ENCODE results near the gene IL15RA. TPM values are rescaled to one million over a fixed set of nuclear protein-coding genes. Genes with fewer than 3 reads are reported as not detected.

Gene IL15RA
- total and polyA plus RNA-seq, 2 donors (not counting 1 experiment from before 2014, with no cell fraction given): 9.3 to 9.6 TPM

DNA sequence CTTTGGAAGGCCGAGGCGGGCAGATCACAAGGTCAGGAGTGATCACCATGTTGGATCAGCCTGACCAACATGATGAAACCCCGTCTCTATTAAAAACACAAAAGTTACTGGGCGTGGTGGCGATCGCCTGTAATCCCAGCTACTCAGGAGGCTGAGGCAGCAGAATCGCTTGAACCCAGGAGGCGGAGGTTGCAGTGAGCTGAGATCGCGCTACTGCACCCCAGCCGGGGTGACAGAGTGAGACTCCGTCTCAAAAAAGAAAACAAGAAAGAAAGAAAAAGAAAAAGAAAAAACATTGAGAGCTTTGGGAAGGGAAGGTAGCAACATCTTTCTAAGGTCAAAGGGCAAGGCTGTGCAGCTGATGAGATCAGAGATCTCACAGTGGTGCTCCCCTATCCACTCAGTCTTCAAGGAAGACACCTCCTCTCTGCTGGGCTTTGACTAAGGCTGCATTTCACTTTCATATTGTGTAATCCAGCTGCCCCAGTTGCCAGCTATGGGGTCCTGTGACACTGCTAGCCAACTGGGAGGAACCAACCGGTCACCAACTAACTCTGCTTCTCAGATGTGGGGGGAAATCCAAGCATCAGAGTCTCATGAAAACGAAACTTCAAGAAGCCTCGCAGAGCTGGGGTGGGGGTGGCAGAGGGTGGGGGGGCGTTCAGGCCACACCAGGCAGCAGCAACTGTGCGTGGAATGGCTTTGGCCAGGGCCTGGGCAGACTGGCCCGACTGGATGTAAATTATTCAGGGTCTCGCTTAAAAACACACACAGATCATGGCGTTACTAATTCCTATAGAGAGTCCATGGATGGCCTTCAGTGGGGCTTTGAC, 1.5 kb downstream of the IL15RA start:
- Mint-ChIP-seq H3K9me3 (ENCODE audit: insufficient read depth) (no peaks in the 10 kb centered on the region), H3K4me3 (peak overlapping the region; percentile 90), H3K27me3 (no peaks in the 10 kb centered on the region), H3K4me1 (peaks cover 43% of the 10 kb centered on the region), H3K27ac (peak overlapping the region; percentile 95)
- H3K9me3 ChIP-seq (ENCODE audit: control extremely low read depth in 1 of 3, control insufficient read depth in 2 of 3, insufficient read depth in 1 of 3, low read length in 2 of 3): no peaks in the 10 kb centered on the region
- H3K27ac ChIP-seq (ENCODE audit: low read length in 2 of 2): peak overlapping the region; percentile 55 to 75
- H2AFZ ChIP-seq (ENCODE audit: insufficient read depth, low read depth, low read length, poor library complexity, severe bottlenecking): peak overlapping the region; percentile 96
- CTCF ChIA-PET: interaction anchor here (0.6 to 3.0 kb wide), 5 partner anchors 21 to 111 kb away, joined by 3 to 16 read pairs (median 4); no protein-coding TSS in a partner anchor
- peak; percentile 85 for DNase-seq
- whole genome bisulfite sequencing (ENCODE audit: insufficient coverage): 52% methylated on average over 18 of the region's 20 CpGs
- POLR2A ChIA-PET: interaction anchor here (0.5 to 1.4 kb wide), 7 partner anchors 21 to 171 kb away, joined by 3 to 9 read pairs (median 5); partner anchors contain the start of genes ANKRD16 and FBH1
- H3K36me3 ChIP-seq (replicated peaks in 1 of 2; ENCODE audit: control extremely low read depth in 1 of 2, control insufficient read depth in 1 of 2, extremely low read depth in 1 of 2, insufficient read depth in 2 of 2, low read length in 1 of 2): no peaks in the 10 kb centered on the region
- peak overlapping the region; percentile 17 to 96 (median 93) for H3K4me3 ChIP-seq (ENCODE audit: control extremely low read depth in 1 of 5, extremely low read depth in 1 of 5, insufficient read depth in 1 of 5, low read depth in 2 of 5, low read length in 4 of 5)
- peak overlapping the region; percentile 95 for H3K4me2 ChIP-seq (replicated peaks; ENCODE audit: low read depth, low read length, poor library complexity, severe bottlenecking)
- H3K79me2 ChIP-seq (ENCODE audit: control insufficient read depth, insufficient read depth, low read length): peaks cover 32% of the 10 kb centered on the region
- no peaks in the 10 kb centered on the region for H3K27me3 ChIP-seq (replicated peaks in 1 of 4; ENCODE audit: control extremely low read depth in 1 of 4, control insufficient read depth in 3 of 4, insufficient read depth in 4 of 4, low read length in 3 of 4)
- peaks cover 16 to 40% of the 10 kb centered on the region in 2 donors for H3K4me1 ChIP-seq (ENCODE audit: control insufficient read depth in 2 of 2, insufficient read depth in 2 of 2, low read length in 2 of 2)
- TF ChIP-seq, protein P1, sequence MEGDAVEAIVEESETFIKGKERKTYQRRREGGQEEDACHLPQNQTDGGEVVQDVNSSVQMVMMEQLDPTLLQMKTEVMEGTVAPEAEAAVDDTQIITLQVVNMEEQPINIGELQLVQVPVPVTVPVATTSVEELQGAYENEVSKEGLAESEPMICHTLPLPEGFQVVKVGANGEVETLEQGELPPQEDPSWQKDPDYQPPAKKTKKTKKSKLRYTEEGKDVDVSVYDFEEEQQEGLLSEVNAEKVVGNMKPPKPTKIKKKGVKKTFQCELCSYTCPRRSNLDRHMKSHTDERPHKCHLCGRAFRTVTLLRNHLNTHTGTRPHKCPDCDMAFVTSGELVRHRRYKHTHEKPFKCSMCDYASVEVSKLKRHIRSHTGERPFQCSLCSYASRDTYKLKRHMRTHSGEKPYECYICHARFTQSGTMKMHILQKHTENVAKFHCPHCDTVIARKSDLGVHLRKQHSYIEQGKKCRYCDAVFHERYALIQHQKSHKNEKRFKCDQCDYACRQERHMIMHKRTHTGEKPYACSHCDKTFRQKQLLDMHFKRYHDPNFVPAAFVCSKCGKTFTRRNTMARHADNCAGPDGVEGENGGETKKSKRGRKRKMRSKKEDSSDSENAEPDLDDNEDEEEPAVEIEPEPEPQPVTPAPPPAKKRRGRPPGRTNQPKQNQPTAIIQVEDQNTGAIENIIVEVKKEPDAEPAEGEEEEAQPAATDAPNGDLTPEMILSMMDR (IDR thresholded peaks at IDR 0.05): no peak
- no peak for TF ChIP-seq EZH2 (IDR thresholded peaks at IDR 0.05; ENCODE audit: borderline replicate concordance, insufficient read depth, low read depth, low read length, poor library complexity, severe bottlenecking)
- H3K9ac ChIP-seq (ENCODE audit: low read length): peak overlapping the region; percentile 94
- intact Hi-C loops (cut with micrococcal nuclease): loop anchor here (2.0 to 10.0 kb wide), 5 partner anchors 39 to 1499 kb away; partner anchors contain the start of genes GDI2 and TASOR2
- no peaks in the 10 kb centered on the region for H4K20me1 ChIP-seq (ENCODE audit: control insufficient read depth, insufficient read depth, low read length, poor library complexity, severe bottlenecking)
- peak; percentile 43 for ATAC-seq (ENCODE audit: low read depth)

DNA sequence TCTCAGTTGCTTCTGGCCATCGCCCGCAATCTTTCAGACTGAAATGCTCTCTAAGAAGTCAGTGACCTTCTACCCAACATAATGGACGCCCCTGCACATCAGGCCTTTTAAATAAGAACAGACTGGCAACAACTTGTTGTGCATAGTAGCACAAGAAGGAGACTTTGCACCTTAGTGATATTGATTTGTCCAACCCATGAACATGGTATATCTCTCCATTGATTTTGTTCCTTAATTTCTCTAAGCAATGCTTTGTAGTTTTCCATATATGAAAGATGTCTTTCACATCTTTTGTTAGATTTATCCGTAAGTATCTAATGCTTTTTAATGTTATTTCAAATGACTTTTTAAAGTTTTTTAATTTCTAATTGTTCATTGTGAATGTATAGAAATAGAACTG, 4.3 kb downstream of the IL15RA start:
- no peaks in the 10 kb centered on the region for H3K36me3 ChIP-seq (replicated peaks in 1 of 2; ENCODE audit: control extremely low read depth in 1 of 2, control insufficient read depth in 1 of 2, extremely low read depth in 1 of 2, insufficient read depth in 2 of 2, low read length in 1 of 2)
- Mint-ChIP-seq H3K9me3 (ENCODE audit: insufficient read depth) (no peaks in the 10 kb centered on the region), H3K4me3 (no peak overlapping the region), H3K4me1 (peaks cover 44% of the 10 kb centered on the region), H3K27ac (no peak overlapping the region), H3K27me3 (no peaks in the 10 kb centered on the region)
- ChIA-PET CTCF (no interaction called here), POLR2A (no interaction called here)
- no peak overlapping the region for H3K4me3 ChIP-seq (ENCODE audit: control extremely low read depth in 1 of 5, extremely low read depth in 1 of 5, insufficient read depth in 1 of 5, low read depth in 2 of 5, low read length in 4 of 5)
- peaks cover 54% of the 10 kb centered on the region for H3K79me2 ChIP-seq (ENCODE audit: control insufficient read depth, insufficient read depth, low read length)
- ATAC-seq (ENCODE audit: low read depth) (no peak), DNase-seq (no peak)
- 54% methylated on average over 3 of the region's 4 CpGs for WGBS (ENCODE audit: insufficient coverage)
- H3K9me3 ChIP-seq (ENCODE audit: control extremely low read depth in 1 of 3, control insufficient read depth in 2 of 3, insufficient read depth in 1 of 3, low read length in 2 of 3): no peaks in the 10 kb centered on the region
- H3K27me3 ChIP-seq (replicated peaks in 1 of 4; ENCODE audit: control extremely low read depth in 1 of 4, control insufficient read depth in 3 of 4, insufficient read depth in 4 of 4, low read length in 3 of 4): no peaks in the 10 kb centered on the region
- TF ChIP-seq, protein P1 (IDR thresholded peaks at IDR 0.05): no peak
- TF ChIP-seq EZH2 (IDR thresholded peaks at IDR 0.05; ENCODE audit: borderline replicate concordance, insufficient read depth, low read depth, low read length, poor library complexity, severe bottlenecking): no peak
- no peak overlapping the region for H3K4me2 ChIP-seq (replicated peaks; ENCODE audit: low read depth, low read length, poor library complexity, severe bottlenecking)
- intact Hi-C loops (cut with micrococcal nuclease): loop anchor here (10.0 kb wide), 1 partner anchor 1502 kb away; no protein-coding TSS in a partner anchor
- H3K9ac ChIP-seq (ENCODE audit: low read length): no peak overlapping the region
- no peak overlapping the region for H3K27ac ChIP-seq (ENCODE audit: low read length in 2 of 2)
- no peak overlapping the region for H2AFZ ChIP-seq (ENCODE audit: insufficient read depth, low read depth, low read length, poor library complexity, severe bottlenecking)
- H4K20me1 ChIP-seq (ENCODE audit: control insufficient read depth, insufficient read depth, low read length, poor library complexity, severe bottlenecking): no peaks in the 10 kb centered on the region
- peaks cover 13 to 37% of the 10 kb centered on the region in 2 donors for H3K4me1 ChIP-seq (ENCODE audit: control insufficient read depth in 2 of 2, insufficient read depth in 2 of 2, low read length in 2 of 2)

All from B cell (primary cell).